Stimulated activated naive CD8-positive, alpha-beta T cell treated with anti-CD3 and anti-CD28 coated beads, Interleukin-15, amount 100 ng/mL, for 72 hours (primary cell): Measurements from ENCODE around the gene PIK3AP1.
A peak's percentile ranks its signal among the peaks of the same experiment; 100 is the strongest.
"Not testable (repeated sequence)": the region's sequence is repeated elsewhere in the genome, so short reads cannot be mapped to it uniquely, and the experiment has no call there.

Source experiments
- ATAC-seq: fragments of 150-1000 bp; cut with Tn5 transposase; 2 replicates; pipeline ENCODE4 v1.10.0; 2021; ENCODE audit warnings: mild to moderate bottlenecking, moderate library complexity
- DNase-seq, 2 donors: peaks; one replicate each; pipeline ENCODE4 v3.0.0; 2021 to 2022
- H3K27ac Mint-ChIP-seq, 2 donors: one replicate each; pipeline ENCODE4 v1.8.0; 2022; ENCODE audit warnings: mild to moderate bottlenecking in 2 of 2, mixed read lengths in 2 of 2, moderate library complexity in 2 of 2
- H3K27me3 Mint-ChIP-seq: one replicate; pipeline ENCODE4 v1.8.0; 2022; ENCODE audit warnings: mixed read lengths
- H3K4me1 Mint-ChIP-seq: one replicate; pipeline ENCODE4 v1.8.0; 2022; ENCODE audit warnings: mild to moderate bottlenecking, mixed read lengths
- H3K4me3 Mint-ChIP-seq, 2 donors: one replicate each; pipeline ENCODE4 v1.8.0; 2022; ENCODE audit warnings: mild to moderate bottlenecking in 2 of 2, mixed read lengths in 2 of 2, moderate library complexity in 1 of 2
- H3K9me3 Mint-ChIP-seq, 2 donors: one replicate each; pipeline ENCODE4 v1.8.0; 2022; ENCODE audit warnings: mixed read lengths in 2 of 2

The PIK3AP1 gene

GRCh38 chr10:96720422-96721206 is at the start of gene PIK3AP1:
PIK3AP1 (minus strand) TSS chr10:96720514; CDS start chr10:96720394, 120 bp downstream.
- H3K27ac Mint-ChIP-seq = peak within 1 kb of the TSS; percentile 94 to 96
- peaks cover 20% of the 10 kb centered on the region for H3K4me1 Mint-ChIP-seq
- peak; percentile 79 for ATAC-seq
- H3K27me3 Mint-ChIP-seq = no peaks in the 10 kb centered on the region
- DNase-seq = peak; percentile 47 to 48
- H3K9me3 Mint-ChIP-seq = no peaks in the 10 kb centered on the region
- H3K4me3 Mint-ChIP-seq = peak within 1 kb of the TSS; percentile 98 to 99

GRCh38 chr10:96768136-96768535 is 47.8 kb upstream of the PIK3AP1 start:
- peaks cover 6% of the 10 kb centered on the region for H3K4me1 Mint-ChIP-seq
- peaks cover 7% of the 10 kb centered on the region for H3K27me3 Mint-ChIP-seq
- ATAC-seq (no peak), DNase-seq (no peak)
- H3K9me3 Mint-ChIP-seq = peaks cover 0 to 8% of the 10 kb centered on the region in 2 donors
- no peak overlapping the region for H3K27ac Mint-ChIP-seq
- H3K4me3 Mint-ChIP-seq = no peak overlapping the region

GRCh38 chr10:96767611-96768010 is 47.3 kb upstream of the PIK3AP1 start:
- H3K27me3 Mint-ChIP-seq = peaks cover 7% of the 10 kb centered on the region
- H3K27ac Mint-ChIP-seq = no peak overlapping the region
- H3K4me1 Mint-ChIP-seq = peaks cover 6% of the 10 kb centered on the region
- DNase-seq (no peak), ATAC-seq (no peak)
- H3K9me3 Mint-ChIP-seq = peaks cover 0 to 8% of the 10 kb centered on the region in 2 donors
- no peak overlapping the region for H3K4me3 Mint-ChIP-seq

- Mint-ChIP-seq H3K27ac (peak overlapping the region in 1 of 2 donors; percentile 55), H3K27me3 (peaks cover 7% of the 10 kb centered on the region), H3K4me3 (no peak overlapping the region), H3K4me1 (peaks cover 6% of the 10 kb centered on the region), H3K9me3 (no peaks in the 10 kb centered on the region)
- ATAC-seq (peak; percentile 92), DNase-seq (peak; percentile 68 to 74)
Observed at GRCh38 chr10:96765406-96766240, 45.3 kb upstream of the PIK3AP1 start.

GRCh38 chr10:96764425-96765060 is 44.2 kb upstream of the PIK3AP1 start:
- H3K4me1 Mint-ChIP-seq = peaks cover 6% of the 10 kb centered on the region
- no peak for DNase-seq
- H3K4me3 Mint-ChIP-seq = no peak overlapping the region
- peaks cover 7% of the 10 kb centered on the region for H3K27me3 Mint-ChIP-seq
- H3K27ac Mint-ChIP-seq = no peak overlapping the region
- no peak for ATAC-seq
- no peaks in the 10 kb centered on the region for H3K9me3 Mint-ChIP-seq

GRCh38 chr10:96758423-96758822 is 38.1 kb upstream of the PIK3AP1 start:
- Mint-ChIP-seq H3K4me3 (no peak overlapping the region), H3K27me3 (no peaks in the 10 kb centered on the region), H3K27ac (no peak overlapping the region), H3K4me1 (no peaks in the 10 kb centered on the region), H3K9me3 (no peaks in the 10 kb centered on the region)
- ATAC-seq (no peak), DNase-seq (no peak)

- H3K27ac Mint-ChIP-seq = no peak overlapping the region
- H3K27me3 Mint-ChIP-seq = no peaks in the 10 kb centered on the region
- H3K9me3 Mint-ChIP-seq = no peaks in the 10 kb centered on the region
- DNase-seq (no peak), ATAC-seq (no peak)
- H3K4me1 Mint-ChIP-seq = no peaks in the 10 kb centered on the region
- H3K4me3 Mint-ChIP-seq = no peak overlapping the region
Observed at GRCh38 chr10:96756111-96756903, 36.0 kb upstream of the PIK3AP1 start.

GRCh38 chr10:96753956-96754355 is 33.6 kb upstream of the PIK3AP1 start:
- Mint-ChIP-seq H3K4me1 (peaks cover under 1% of the 10 kb centered on the region), H3K27me3 (no peaks in the 10 kb centered on the region), H3K27ac (no peak overlapping the region), H3K4me3 (no peak overlapping the region), H3K9me3 (no peaks in the 10 kb centered on the region)
- ATAC-seq = no peak
- no peak for DNase-seq

- H3K9me3 Mint-ChIP-seq = no peaks in the 10 kb centered on the region
- peaks cover 15% of the 10 kb centered on the region for H3K4me1 Mint-ChIP-seq
- no peak for DNase-seq
- no peak overlapping the region for H3K4me3 Mint-ChIP-seq
- no peaks in the 10 kb centered on the region for H3K27me3 Mint-ChIP-seq
- no peak overlapping the region for H3K27ac Mint-ChIP-seq
- ATAC-seq = no peak
Observed at GRCh38 chr10:96752375-96752774, 32.1 kb upstream of the PIK3AP1 start.

- not testable (repeated sequence) for DNase-seq, ATAC-seq, H3K27ac Mint-ChIP-seq, H3K27me3 Mint-ChIP-seq, H3K9me3 Mint-ChIP-seq, H3K4me3 Mint-ChIP-seq
- H3K4me1 Mint-ChIP-seq = peaks cover 15% of the 10 kb centered on the region
Observed at GRCh38 chr10:96750316-96750715, 30.0 kb upstream of the PIK3AP1 start.

GRCh38 chr10:96747734-96748550 is 27.6 kb upstream of the PIK3AP1 start:
- peaks cover 22% of the 10 kb centered on the region for H3K4me1 Mint-ChIP-seq
- H3K9me3 Mint-ChIP-seq = no peaks in the 10 kb centered on the region
- peak; percentile 1 to 33 for DNase-seq
- ATAC-seq = peak; percentile 90
- no peaks in the 10 kb centered on the region for H3K27me3 Mint-ChIP-seq
- H3K27ac Mint-ChIP-seq = peak overlapping the region in 1 of 2 donors; percentile 81
- peak overlapping the region; percentile 43 to 55 for H3K4me3 Mint-ChIP-seq

- no peak for DNase-seq
- ATAC-seq = no peak
- H3K27me3 Mint-ChIP-seq = no peaks in the 10 kb centered on the region
- peaks cover 22% of the 10 kb centered on the region for H3K4me1 Mint-ChIP-seq
- H3K9me3 Mint-ChIP-seq = no peaks in the 10 kb centered on the region
- no peak overlapping the region for H3K27ac Mint-ChIP-seq
- no peak overlapping the region for H3K4me3 Mint-ChIP-seq
Observed at GRCh38 chr10:96746503-96746902, 26.2 kb upstream of the PIK3AP1 start.

GRCh38 chr10:96745950-96746349 is 25.6 kb upstream of the PIK3AP1 start:
- Mint-ChIP-seq H3K9me3 (no peaks in the 10 kb centered on the region), H3K27me3 (no peaks in the 10 kb centered on the region), H3K4me1 (peaks cover 22% of the 10 kb centered on the region), H3K27ac (no peak overlapping the region), H3K4me3 (no peak overlapping the region)
- ATAC-seq (no peak), DNase-seq (no peak)

- Mint-ChIP-seq H3K4me1 (peaks cover 22% of the 10 kb centered on the region), H3K27ac (no peak overlapping the region), H3K4me3 (no peak overlapping the region), H3K9me3 (no peaks in the 10 kb centered on the region), H3K27me3 (no peaks in the 10 kb centered on the region)
- no peak for DNase-seq
- no peak for ATAC-seq
Observed at GRCh38 chr10:96743988-96744585, 23.8 kb upstream of the PIK3AP1 start.
